H1 (cell line): ENCODE measurements around the gene DAAM1.

Experiments used
- EP300 ChIP-seq, 2 experiments: IDR thresholded peaks; 1 replicate in 1 of 2; 2 replicates in 1 of 2; pipeline ENCODE4 v1.6.1; 2011 to 2012; ENCODE audit warnings: low read depth in 2 of 2, low read length in 2 of 2, mild to moderate bottlenecking in 2 of 2, borderline replicate concordance in 1 of 2, inconsistent platforms in 1 of 2, moderate library complexity in 1 of 2
- EZH2 ChIP-seq: fragments of 200-600 bp; sonication (generic); IDR thresholded peaks from 2 replicates; pipeline ENCODE4 v1.7.1; 2012; ENCODE audit warnings: low read depth, mild to moderate bottlenecking, moderate library complexity, low read length, inconsistent platforms; ENCODE audit not compliant: severe bottlenecking
- HDAC2 ChIP-seq, 2 experiments: fragments of 300-600 bp in 1 of 2; sonication (generic) in 1 of 2; IDR thresholded peaks; 2 replicates each; pipeline ENCODE4 v1.6.1; 2011 to 2012; ENCODE audit warnings: low read depth in 2 of 2, low read length in 2 of 2, mild to moderate bottlenecking in 2 of 2, moderate library complexity in 2 of 2, borderline replicate concordance in 1 of 2, inconsistent platforms in 1 of 2
- JUN ChIP-seq: IDR thresholded peaks from 2 replicates; pipeline ENCODE4 v1.6.1; 2011; ENCODE audit warnings: low read depth, mild to moderate bottlenecking, improper control_type of control experiment, low read length
- KDM1A ChIP-seq: fragments of 200-600, 300-600 bp; sonication (generic); IDR thresholded peaks from 2 replicates; pipeline ENCODE4 v1.7.1; 2016; ENCODE audit warnings: mild to moderate bottlenecking, low read length, borderline replicate concordance
- PHF8 ChIP-seq: fragments of 200-600 bp; sonication (generic); conservative IDR thresholded peaks from 2 replicates; pipeline ENCODE4 v1.7.1; 2012; ENCODE audit warnings: low read depth, mild to moderate bottlenecking, inconsistent platforms, low read length, moderate library complexity
- POLR2A ChIP-seq, 2 experiments: IDR thresholded peaks; 1 replicate in 1 of 2; 2 replicates in 1 of 2; pipeline ENCODE4 v1.6.1; 2011; ENCODE audit warnings: low read depth in 2 of 2, low read length in 2 of 2, mild to moderate bottlenecking in 2 of 2; ENCODE audit errors: control extremely low read depth in 1 of 2
- RAD21 ChIP-seq, 2 experiments: IDR thresholded peaks in 1 of 2; conservative IDR thresholded peaks in 1 of 2; 2 replicates each; pipeline ENCODE4 v1.6.1; 2011; ENCODE audit warnings: low read depth in 2 of 2, low read length in 2 of 2, improper control_type of control experiment in 1 of 2, inconsistent platforms in 1 of 2, mild to moderate bottlenecking in 1 of 2, moderate library complexity in 1 of 2
- RBBP5 ChIP-seq: IDR thresholded peaks from 2 replicates; pipeline ENCODE4 v1.7.1; 2012; ENCODE audit warnings: low read depth, mild to moderate bottlenecking, inconsistent platforms, low read length, moderate library complexity, borderline replicate concordance
- RNF2 ChIP-seq: fragments of 200-900, 300-1000 bp; sonication (generic); IDR thresholded peaks from 2 replicates; pipeline ENCODE4 v1.7.1; 2016; ENCODE audit warnings: borderline replicate concordance, low read depth, mild to moderate bottlenecking, antibody characterized with exemption, low read length; ENCODE audit not compliant: poor library complexity, severe bottlenecking; ENCODE audit errors: missing control alignments
- SP2 ChIP-seq: IDR thresholded peaks from 2 replicates; pipeline ENCODE4 v1.6.1; 2012; ENCODE audit warnings: mild to moderate bottlenecking, low read length, inconsistent platforms
- SUZ12 ChIP-seq: fragments of 200-600 bp; sonication (generic); IDR thresholded peaks from 2 replicates; pipeline ENCODE4 v1.6.1; 2012; ENCODE audit warnings: mild to moderate bottlenecking, inconsistent platforms, low read length, moderate library complexity, mixed read lengths
- TF ChIP-seq, protein P1 (sequence below): IDR thresholded peaks from 2 replicates; pipeline ENCODE4 v1.6.1; 2012; ENCODE audit warnings: inconsistent platforms
- TF ChIP-seq, protein P2 (sequence below): IDR thresholded peaks from 2 replicates; pipeline ENCODE4 v1.6.1; 2012; ENCODE audit warnings: low read length, inconsistent platforms

DNA sequence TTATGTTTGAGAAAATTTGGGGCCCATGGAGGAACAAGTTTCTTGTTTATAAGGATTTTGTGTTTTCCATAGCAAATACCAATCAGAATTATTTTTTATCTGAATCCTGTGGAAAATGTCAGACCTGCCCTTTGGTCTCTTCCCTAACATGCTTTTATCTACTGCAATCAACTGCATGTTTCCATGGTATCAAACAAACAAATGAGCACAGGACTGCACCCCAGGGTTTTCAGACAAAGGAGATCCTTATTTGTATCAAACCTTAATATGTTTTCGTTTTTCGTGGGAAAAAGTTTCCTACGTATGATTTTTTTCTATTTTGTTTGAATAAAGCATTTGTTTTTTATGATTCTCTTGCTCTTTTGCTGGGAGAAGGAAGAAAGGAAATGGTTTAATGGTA lies 185.6 kb downstream of the DAAM1 start:
- TF ChIP-seq RAD21 (IDR thresholded peaks at IDR 0.05 in 1 of 2, conservative IDR thresholded peaks at IDR 0.05 in 1 of 2; ENCODE audit: low read depth in 2 of 2, low read length in 2 of 2), result no peak
- TF ChIP-seq POLR2A (IDR thresholded peaks at IDR 0.05; ENCODE audit: control extremely low read depth in 1 of 2, low read depth in 2 of 2, low read length in 2 of 2), result no peak
- no peak for TF ChIP-seq EP300 (IDR thresholded peaks at IDR 0.05; ENCODE audit: borderline replicate concordance in 1 of 2, low read depth in 2 of 2, low read length in 2 of 2)
- TF ChIP-seq RBBP5, result no peak
- TF ChIP-seq KDM1A, result no peak
- no peak for TF ChIP-seq EZH2
- TF ChIP-seq, protein P1, sequence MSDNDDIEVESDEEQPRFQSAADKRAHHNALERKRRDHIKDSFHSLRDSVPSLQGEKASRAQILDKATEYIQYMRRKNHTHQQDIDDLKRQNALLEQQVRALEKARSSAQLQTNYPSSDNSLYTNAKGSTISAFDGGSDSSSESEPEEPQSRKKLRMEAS, result no peak
- no peak for TF ChIP-seq SP2
- TF ChIP-seq, protein P2, sequence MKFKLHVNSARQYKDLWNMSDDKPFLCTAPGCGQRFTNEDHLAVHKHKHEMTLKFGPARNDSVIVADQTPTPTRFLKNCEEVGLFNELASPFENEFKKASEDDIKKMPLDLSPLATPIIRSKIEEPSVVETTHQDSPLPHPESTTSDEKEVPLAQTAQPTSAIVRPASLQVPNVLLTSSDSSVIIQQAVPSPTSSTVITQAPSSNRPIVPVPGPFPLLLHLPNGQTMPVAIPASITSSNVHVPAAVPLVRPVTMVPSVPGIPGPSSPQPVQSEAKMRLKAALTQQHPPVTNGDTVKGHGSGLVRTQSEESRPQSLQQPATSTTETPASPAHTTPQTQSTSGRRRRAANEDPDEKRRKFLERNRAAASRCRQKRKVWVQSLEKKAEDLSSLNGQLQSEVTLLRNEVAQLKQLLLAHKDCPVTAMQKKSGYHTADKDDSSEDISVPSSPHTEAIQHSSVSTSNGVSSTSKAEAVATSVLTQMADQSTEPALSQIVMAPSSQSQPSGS, result no peak
- no peak for TF ChIP-seq JUN
- no peak for TF ChIP-seq RNF2
- no peak for TF ChIP-seq PHF8
- no peak for TF ChIP-seq SUZ12
- no peak for TF ChIP-seq HDAC2 (IDR thresholded peaks at IDR 0.05; ENCODE audit: borderline replicate concordance in 1 of 2, low read depth in 2 of 2, low read length in 2 of 2)
